ENCODE results near the gene CDKN2D. TPM values are rescaled to one million over a fixed set of nuclear protein-coding genes. Genes with fewer than 3 reads are reported as not detected.
A peak's percentile ranks its signal among the peaks of the same experiment; 100 is the strongest.

CDKN2D gene
- 40.3 TPM for total RNA-seq
- 42.3 TPM for polyA plus RNA-seq
- long read RNA-seq, donor 1, partial matches to known transcripts, result 0 of 5 reads
- long read RNA-seq, donor 1, other reads (novel, unspliced or antisense), result 0 of 5 reads
- long read RNA-seq, donor 2, transcript CDKN2D-201 (3 exons, 1,086 nt), result minor isoform, 28 of 106 reads
- long read RNA-seq, donor 2, transcript CDKN2D-202 (2 exons, 1,422 nt), result major isoform, 78 of 106 reads
- long read RNA-seq, donor 2, partial matches to known transcripts, result 0 of 106 reads
- long read RNA-seq, donor 2, other reads (novel, unspliced or antisense), result 0 of 106 reads
- long read RNA-seq, donor 3, transcript CDKN2D-202 (2 exons, 1,422 nt), result major isoform, 46 of 78 reads
- long read RNA-seq, donor 3, transcript CDKN2D-201 (3 exons, 1,086 nt), result minor isoform, 32 of 78 reads
- long read RNA-seq, donor 3, partial matches to known transcripts, result 0 of 78 reads
- long read RNA-seq, donor 3, other reads (novel, unspliced or antisense), result 0 of 78 reads
- long read RNA-seq, donor 4, transcript CDKN2D-202 (2 exons, 1,422 nt), result major isoform, 16 of 22 reads
- long read RNA-seq, donor 4, transcript CDKN2D-201 (3 exons, 1,086 nt), result minor isoform, 6 of 22 reads
- long read RNA-seq, donor 4, partial matches to known transcripts, result 0 of 22 reads
- long read RNA-seq, donor 4, other reads (novel, unspliced or antisense), result 0 of 22 reads
- long read RNA-seq, donor 5, transcript CDKN2D-202 (2 exons, 1,422 nt), result major isoform, 54 of 77 reads
- long read RNA-seq, donor 5, transcript CDKN2D-201 (3 exons, 1,086 nt), result minor isoform, 23 of 77 reads
- long read RNA-seq, donor 5, partial matches to known transcripts, result 0 of 77 reads
- long read RNA-seq, donor 5, other reads (novel, unspliced or antisense), result 0 of 77 reads
- long read RNA-seq, donor 6, transcript CDKN2D-202 (2 exons, 1,422 nt), result major isoform, 32 of 68 reads
- long read RNA-seq, donor 6, transcript CDKN2D-201 (3 exons, 1,086 nt), result minor isoform, 15 of 68 reads
- long read RNA-seq, donor 6, partial matches to known transcripts, result 21 of 68 reads
- long read RNA-seq, donor 6, other reads (novel, unspliced or antisense), result 0 of 68 reads
- long read RNA-seq, donor 7, transcript CDKN2D-202 (2 exons, 1,422 nt), result major isoform, 27 of 47 reads
- long read RNA-seq, donor 7, transcript CDKN2D-201 (3 exons, 1,086 nt), result minor isoform, 20 of 47 reads
- long read RNA-seq, donor 7, partial matches to known transcripts, result 0 of 47 reads
- long read RNA-seq, donor 7, other reads (novel, unspliced or antisense), result 0 of 47 reads
- long read RNA-seq, donor 8, transcript CDKN2D-201 (3 exons, 1,086 nt), result minor isoform, 9 of 26 reads
- long read RNA-seq, donor 8, transcript CDKN2D-202 (2 exons, 1,422 nt), result major isoform, 17 of 26 reads
- long read RNA-seq, donor 8, partial matches to known transcripts, result 0 of 26 reads
- long read RNA-seq, donor 8, other reads (novel, unspliced or antisense), result 0 of 26 reads
- long read RNA-seq, donor 9, transcript CDKN2D-202 (2 exons, 1,422 nt), result major isoform, 25 of 41 reads
- long read RNA-seq, donor 9, transcript CDKN2D-201 (3 exons, 1,086 nt), result minor isoform, 16 of 41 reads
- long read RNA-seq, donor 9, partial matches to known transcripts, result 0 of 41 reads
- long read RNA-seq, donor 9, other reads (novel, unspliced or antisense), result 0 of 41 reads
- long read RNA-seq, donor 10, transcript CDKN2D-201 (3 exons, 1,086 nt), result minor isoform, 22 of 55 reads
- long read RNA-seq, donor 10, transcript CDKN2D-202 (2 exons, 1,422 nt), result major isoform, 33 of 55 reads
- long read RNA-seq, donor 10, partial matches to known transcripts, result 0 of 55 reads
- long read RNA-seq, donor 10, other reads (novel, unspliced or antisense), result 0 of 55 reads

- whole genome bisulfite sequencing, result under 1% methylated on average over 71 of the region's 71 CpGs
- H3K9me3 ChIP-seq (ENCODE audit: control insufficient read depth in 2 of 2, insufficient read depth in 1 of 2, low read length in 1 of 2), result peaks cover 0 to 5% of the 10 kb centered on the region in 2 donors
- H3K36me3 ChIP-seq (ENCODE audit: control insufficient read depth in 2 of 2, insufficient read depth in 2 of 2, low read length in 1 of 2), result peaks cover 10 to 16% of the 10 kb centered on the region in 2 donors
- H3K27ac ChIP-seq (ENCODE audit: low read depth in 1 of 2, low read length in 1 of 2), result peak within 1 kb of the TSS; percentile 92 to 97
- peak; percentile 98 to 100 (median 99) for DNase-seq (ENCODE audit: low read depth in 6 of 9, low spot score in 9 of 9)
- H3K27me3 ChIP-seq (ENCODE audit: control insufficient read depth in 2 of 2, insufficient read depth in 1 of 2, low read length in 1 of 2), result no peaks in the 10 kb centered on the region
- H3K4me1 ChIP-seq (ENCODE audit: control insufficient read depth in 2 of 2, insufficient read depth in 2 of 2, low read length in 2 of 2), result peaks cover 26 to 62% of the 10 kb centered on the region in 2 donors
- peak within 1 kb of the TSS; percentile 90 to 93 for H3K4me3 ChIP-seq (ENCODE audit: low read length in 2 of 2)
These were observed at the start of gene CDKN2D for GRCh38 chr19:10568826-10569651. CDKN2D (minus strand) TSS chr19:10568979; CDS start chr19:10568653, 326 bp downstream.

- WGBS, result 97% methylated on average over 15 of the region's 15 CpGs
- H3K36me3 ChIP-seq (ENCODE audit: control insufficient read depth in 2 of 2, insufficient read depth in 2 of 2, low read length in 1 of 2), result peaks cover 14 to 24% of the 10 kb centered on the region in 2 donors
- no peak for DNase-seq (ENCODE audit: low read depth in 6 of 9, low spot score in 9 of 9)
- H3K4me1 ChIP-seq (ENCODE audit: control insufficient read depth in 2 of 2, insufficient read depth in 2 of 2, low read length in 2 of 2), result no peaks in the 10 kb centered on the region
- no peak overlapping the region for H3K4me3 ChIP-seq (ENCODE audit: low read length in 2 of 2)
- no peak overlapping the region for H3K27ac ChIP-seq (ENCODE audit: low read depth in 1 of 2, low read length in 1 of 2)
- H3K9me3 ChIP-seq (ENCODE audit: control insufficient read depth in 2 of 2, insufficient read depth in 1 of 2, low read length in 1 of 2), result no peaks in the 10 kb centered on the region
- H3K27me3 ChIP-seq (ENCODE audit: control insufficient read depth in 2 of 2, insufficient read depth in 1 of 2, low read length in 1 of 2), result no peaks in the 10 kb centered on the region
These were observed 48.8 kb upstream of the CDKN2D start for GRCh38 chr19:10617409-10618121.

GRCh38 chr19:10615429-10616023, 46.7 kb upstream of the CDKN2D start:
- Histone ChIP-seq H3K27ac (ENCODE audit: low read depth in 1 of 2, low read length in 1 of 2) (no peak overlapping the region), H3K36me3 (ENCODE audit: control insufficient read depth in 2 of 2, insufficient read depth in 2 of 2, low read length in 1 of 2) (peaks cover 19 to 23% of the 10 kb centered on the region in 2 donors), H3K4me1 (ENCODE audit: control insufficient read depth in 2 of 2, insufficient read depth in 2 of 2, low read length in 2 of 2) (no peaks in the 10 kb centered on the region), H3K27me3 (ENCODE audit: control insufficient read depth in 2 of 2, insufficient read depth in 1 of 2, low read length in 1 of 2) (no peaks in the 10 kb centered on the region), H3K4me3 (ENCODE audit: low read length in 2 of 2) (no peak overlapping the region), H3K9me3 (ENCODE audit: control insufficient read depth in 2 of 2, insufficient read depth in 1 of 2, low read length in 1 of 2) (no peaks in the 10 kb centered on the region)
- WGBS, result 96% methylated on average over 14 of the region's 14 CpGs
- no peak for DNase-seq (ENCODE audit: low read depth in 6 of 9, low spot score in 9 of 9)

GRCh38 chr19:10612499-10613119, 43.8 kb upstream of the CDKN2D start:
- no peaks in the 10 kb centered on the region for H3K9me3 ChIP-seq (ENCODE audit: control insufficient read depth in 2 of 2, insufficient read depth in 1 of 2, low read length in 1 of 2)
- DNase-seq (ENCODE audit: low read depth in 6 of 9, low spot score in 9 of 9), result no peak
- no peaks in the 10 kb centered on the region for H3K4me1 ChIP-seq (ENCODE audit: control insufficient read depth in 2 of 2, insufficient read depth in 2 of 2, low read length in 2 of 2)
- peaks cover 10 to 12% of the 10 kb centered on the region in 2 donors for H3K36me3 ChIP-seq (ENCODE audit: control insufficient read depth in 2 of 2, insufficient read depth in 2 of 2, low read length in 1 of 2)
- no peak overlapping the region for H3K27ac ChIP-seq (ENCODE audit: low read depth in 1 of 2, low read length in 1 of 2)
- H3K27me3 ChIP-seq (ENCODE audit: control insufficient read depth in 2 of 2, insufficient read depth in 1 of 2, low read length in 1 of 2), result no peaks in the 10 kb centered on the region
- WGBS, result 96% methylated on average over 15 of the region's 15 CpGs
- no peak overlapping the region for H3K4me3 ChIP-seq (ENCODE audit: low read length in 2 of 2)

- no peaks in the 10 kb centered on the region for H3K4me1 ChIP-seq (ENCODE audit: control insufficient read depth in 2 of 2, insufficient read depth in 2 of 2, low read length in 2 of 2)
- no peaks in the 10 kb centered on the region for H3K27me3 ChIP-seq (ENCODE audit: control insufficient read depth in 2 of 2, insufficient read depth in 1 of 2, low read length in 1 of 2)
- H3K9me3 ChIP-seq (ENCODE audit: control insufficient read depth in 2 of 2, insufficient read depth in 1 of 2, low read length in 1 of 2), result no peaks in the 10 kb centered on the region
- no peak for DNase-seq (ENCODE audit: low read depth in 6 of 9, low spot score in 9 of 9)
- WGBS, result over 99% methylated on average over 5 of the region's 5 CpGs
- peaks cover 4 to 12% of the 10 kb centered on the region in 2 donors for H3K36me3 ChIP-seq (ENCODE audit: control insufficient read depth in 2 of 2, insufficient read depth in 2 of 2, low read length in 1 of 2)
- H3K4me3 ChIP-seq (ENCODE audit: low read length in 2 of 2), result no peak overlapping the region
- H3K27ac ChIP-seq (ENCODE audit: low read depth in 1 of 2, low read length in 1 of 2), result no peak overlapping the region
These were observed 43.1 kb upstream of the CDKN2D start for GRCh38 chr19:10611907-10612306.

- H3K36me3 ChIP-seq (ENCODE audit: control insufficient read depth in 2 of 2, insufficient read depth in 2 of 2, low read length in 1 of 2), result no peaks in the 10 kb centered on the region
- no peaks in the 10 kb centered on the region for H3K27me3 ChIP-seq (ENCODE audit: control insufficient read depth in 2 of 2, insufficient read depth in 1 of 2, low read length in 1 of 2)
- H3K4me1 ChIP-seq (ENCODE audit: control insufficient read depth in 2 of 2, insufficient read depth in 2 of 2, low read length in 2 of 2), result peaks cover 10 to 28% of the 10 kb centered on the region in 2 donors
- 62% methylated on average over 9 of the region's 9 CpGs for WGBS
- peak overlapping the region; percentile 93 to 99 for H3K4me3 ChIP-seq (ENCODE audit: low read length in 2 of 2)
- peak overlapping the region; percentile 97 to 98 for H3K27ac ChIP-seq (ENCODE audit: low read depth in 1 of 2, low read length in 1 of 2)
- peak in 5 of 9 donors; percentile 10 to 39 (median 16) for DNase-seq (ENCODE audit: low read depth in 6 of 9, low spot score in 9 of 9)
- peaks cover 0 to 4% of the 10 kb centered on the region in 2 donors for H3K9me3 ChIP-seq (ENCODE audit: control insufficient read depth in 2 of 2, insufficient read depth in 1 of 2, low read length in 1 of 2)
These were observed 35.7 kb upstream of the CDKN2D start for GRCh38 chr19:10604460-10604980.

Measured in thymus (tissue), 14 donors.